Breast epithelium (tissue), 3 donors: ENCODE measurements around the gene PSME3.

ENCODE experiments used
- CTCF ChIP-seq, 3 donors: fragments of 450-650 bp; IDR thresholded peaks; one replicate each; pipeline ENCODE4 v1.5.1; 2016 to 2017; ENCODE audit warnings: antibody characterized with exemption in 3 of 3, mild to moderate bottlenecking in 3 of 3, moderate library complexity in 3 of 3
- POLR2A ChIP-seq: fragments of 450-650 bp; IDR thresholded peaks from one replicate; pipeline ENCODE4 v1.6.1; 2016; ENCODE audit warnings: antibody characterized with exemption, mild to moderate bottlenecking, moderate library complexity
- POLR2AphosphoS5 ChIP-seq, 3 donors: sonication (generic); formaldehyde crosslinking; IDR thresholded peaks; one replicate each; pipeline ENCODE4 v1.6.1; 2017; ENCODE audit warnings: antibody characterized with exemption in 3 of 3

- no peak for TF ChIP-seq POLR2A
- TF ChIP-seq CTCF (IDR thresholded peaks at IDR 0.05): no peak
- no peak for TF ChIP-seq POLR2AphosphoS5 (IDR thresholded peaks at IDR 0.05)
These were observed 19.8 kb downstream of the PSME3 start for GRCh38 chr17:42853004-42853403.
